A673 (cell line): ENCODE data around the gene STAT5B. TPM values are rescaled to one million over a fixed set of nuclear protein-coding genes. Genes with fewer than 3 reads are reported as not detected.

Experiments used
- BruUV-seq: library from RNA; stranded (reverse); fragments of 400-500 nt; replicated peaks from 2 replicates; lab custom pipeline; 2021; lab: Mats Ljungman, UMichigan
- CTCF ChIA-PET: fragments of 300-600 bp; sonication (Branson Sonifier 250); formaldehyde crosslinking; loops from one replicate; lab custom pipeline; 2022; ENCODE audit warnings: antibody characterized with exemption; lab: Charles Lee
- POLR2A ChIA-PET: fragments of 300-600 bp; sonication (Branson Sonifier 250); formaldehyde crosslinking; loops from one replicate; lab custom pipeline; 2022; ENCODE audit warnings: antibody characterized with exemption; ENCODE audit not compliant: low non-redundant PET; lab: Charles Lee
- DNase-seq: peaks from one replicate; pipeline ENCODE4 v3.0.0-alpha.2; 2015; ENCODE audit warnings: low spot score
- H3K27ac ChIP-seq: fragments of 200-600 bp; sonication (generic); 2 replicates; pipeline ENCODE4 v1.5.1; 2016; ENCODE audit warnings: mixed run types, low read depth, mild to moderate bottlenecking, mixed read lengths, antibody characterized with exemption, low read length; ENCODE audit not compliant: poor library complexity, severe bottlenecking
- H3K27me3 ChIP-seq: fragments of 200-600 bp; sonication (generic); replicated peaks from 2 replicates; pipeline ENCODE4 v1.6.1; 2017; ENCODE audit warnings: mixed run types, low read depth, mild to moderate bottlenecking, mixed read lengths, antibody characterized with exemption, low read length; ENCODE audit not compliant: insufficient read depth, poor library complexity
- H3K36me3 ChIP-seq: fragments of 200-600 bp; sonication (generic); 2 replicates; pipeline ENCODE4 v1.6.1; 2016; ENCODE audit warnings: mixed run types, mild to moderate bottlenecking, mixed read lengths, antibody characterized with exemption, low read length; ENCODE audit not compliant: insufficient read depth, poor library complexity, severe bottlenecking
- H3K4me1 ChIP-seq: fragments of 200-600 bp; sonication (generic); 2 replicates; pipeline ENCODE4 v1.6.1; 2017; ENCODE audit warnings: mixed run types, mild to moderate bottlenecking, mixed read lengths, antibody characterized with exemption, low read length; ENCODE audit not compliant: insufficient read depth, poor library complexity, severe bottlenecking
- H3K4me3 ChIP-seq: fragments of 200-600 bp; sonication (generic); 2 replicates; pipeline ENCODE4 v1.5.1; 2016; ENCODE audit warnings: low read depth, mixed run types, mild to moderate bottlenecking, mixed read lengths, low read length; ENCODE audit not compliant: poor library complexity, severe bottlenecking
- H3K9me3 ChIP-seq: fragments of 200-600 bp; sonication (generic); 2 replicates; pipeline ENCODE4 v1.6.1; 2016; ENCODE audit warnings: mixed run types, low read depth, mild to moderate bottlenecking, mixed read lengths, antibody characterized with exemption, low read length; ENCODE audit not compliant: poor library complexity, severe bottlenecking
- CTCF ChIP-seq: fragments of 300-800, 200-600 bp; sonication (generic); conservative IDR thresholded peaks from 2 replicates; pipeline ENCODE4 v1.5.1; 2017; ENCODE audit warnings: low read depth, mild to moderate bottlenecking, antibody characterized with exemption, low read length, moderate library complexity, mixed read lengths
- EZH2 ChIP-seq: fragments of 200-600 bp; sonication (generic); IDR thresholded peaks from 2 replicates; pipeline ENCODE4 v1.6.1; 2017; ENCODE audit warnings: borderline replicate concordance, low read depth, mild to moderate bottlenecking, mixed read lengths, antibody characterized with exemption, low read length; ENCODE audit not compliant: poor library complexity, severe bottlenecking
- intact Hi-C: fragments of 100-400 bp; cut with micrococcal nuclease; formaldehyde crosslinking; loops from one replicate; pipeline ENCODE4 v1.10.0; 2022; ENCODE audit not compliant: unreplicated experiment
- total RNA-seq: library from RNA; stranded (reverse); gene quantifications from 2 replicates; pipeline ENCODE4 v1.2.3, GENCODE V29; 2021

The STAT5B gene
- total RNA-seq, 1 experiment from 2014 or later: 11.2 TPM

GRCh38 chr17:42271006-42271778, 5.0 kb downstream of the STAT5B start:
- ChIA-PET CTCF (no interaction called here), POLR2A (no interaction called here)
- intact Hi-C loops: no loop called here
- H3K4me3 ChIP-seq: no peak overlapping the region
- no peak overlapping the region for H3K27ac ChIP-seq
- no peak for DNase-seq
- no peaks in the 10 kb centered on the region for H3K9me3 ChIP-seq
- TF ChIP-seq EZH2 (no peak), CTCF (no peak)
- H3K27me3 ChIP-seq: no peaks in the 10 kb centered on the region
- peaks cover 8% of the 10 kb centered on the region for H3K4me1 ChIP-seq
- no peaks in the 10 kb centered on the region for H3K36me3 ChIP-seq
- BruUV-seq: no TSS peak

DNA sequence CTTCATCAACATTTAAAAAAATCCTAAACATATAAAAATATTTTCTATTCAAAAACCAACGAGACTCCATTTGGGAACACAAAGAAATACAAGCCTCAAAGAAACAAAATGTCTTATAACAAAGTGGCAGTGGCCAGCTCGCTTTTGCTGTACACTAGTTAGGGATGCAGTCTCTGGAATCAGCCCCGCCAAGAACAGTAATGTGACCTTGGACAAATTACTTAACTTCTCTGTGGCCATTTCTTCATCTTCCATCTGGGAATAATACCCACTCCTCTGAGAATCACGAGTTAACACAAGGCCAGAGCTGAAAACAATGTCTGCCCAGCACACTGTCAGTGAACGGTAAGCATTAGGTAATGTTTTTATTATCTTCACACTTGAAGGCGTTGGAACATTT, 5.6 kb downstream of the STAT5B start:
- Histone ChIP-seq H3K27ac (no peak overlapping the region), H3K4me1 (peaks cover 8% of the 10 kb centered on the region), H3K9me3 (no peaks in the 10 kb centered on the region), H3K36me3 (no peaks in the 10 kb centered on the region), H3K4me3 (no peak overlapping the region), H3K27me3 (no peaks in the 10 kb centered on the region)
- intact Hi-C loops: no loop called here
- no peak for DNase-seq
- BruUV-seq: no TSS peak
- TF ChIP-seq EZH2 (no peak), CTCF (no peak)
- ChIA-PET CTCF (no interaction called here), POLR2A (no interaction called here)

GRCh38 chr17:42270170-42270535, 6.0 kb downstream of the STAT5B start:
- H3K9me3 ChIP-seq: no peaks in the 10 kb centered on the region
- no TSS peak for BruUV-seq
- TF ChIP-seq EZH2 (no peak), CTCF (no peak)
- H3K4me3 ChIP-seq: no peak overlapping the region
- H3K27me3 ChIP-seq: no peaks in the 10 kb centered on the region
- no peaks in the 10 kb centered on the region for H3K36me3 ChIP-seq
- peaks cover 6% of the 10 kb centered on the region for H3K4me1 ChIP-seq
- intact Hi-C loops: no loop called here
- ChIA-PET CTCF (interaction anchor here (0.6 kb wide), 1 partner anchor 42 kb away, joined by 4 read pairs; no protein-coding TSS in a partner anchor), POLR2A (no interaction called here)
- H3K27ac ChIP-seq: no peak overlapping the region
- no peak for DNase-seq
